Cardiac septum (tissue), 1 donor: ENCODE results near the gene STUB1. TPM values are rescaled to one million over a fixed set of nuclear protein-coding genes. Genes with fewer than 3 reads are reported as not detected.

Experiments
- DNase-seq: peaks from one replicate; pipeline ENCODE4 v3.0.0-alpha.2; 2020; ENCODE audit warnings: low spot score
- intact Hi-C: fragments of 100-400 bp; cut with DNase I; formaldehyde crosslinking; loops from one replicate; pipeline ENCODE4 v1.14.0; 2022
- long read RNA-seq: library from polyadenylated mRNA; unstranded; transcript quantifications from one replicate; pipeline ENCODE4 v2.0.0, GENCODE V29; 2021
- total RNA-seq: library from RNA; stranded (reverse); fragmentation: NEBNext Ultra II Directional; extraction: Animal tissue kit (Norgen Biotek cat#: 25700); gene quantifications from one replicate; pipeline ENCODE4 v1.2.1, GENCODE V29; 2021
- donor health status: DM: no; HTN: no; CAD: no.

Gene STUB1
- 110 TPM for total RNA-seq
- long read RNA-seq, transcript STUB1-201 (7 exons, 1,472 nt), result major isoform, 335 of 385 reads
- long read RNA-seq, partial matches to known transcripts, result 17 of 385 reads
- long read RNA-seq, other reads (novel, unspliced or antisense), result 28 of 385 reads

GRCh38 chr16:679814-680624 is at the start of gene STUB1:
STUB1 (plus strand) TSS chr16:680410; CDS start chr16:680526, 116 bp downstream.
- DNase-seq, result peak; percentile 94
- intact Hi-C loops, result no loop called here

- no peak for DNase-seq
- intact Hi-C loops, result no loop called here
These were observed 49.3 kb upstream of the STUB1 start, which contains the start of gene WFIKKN1 for GRCh38 chr16:630815-631405. WFIKKN1 (plus strand) TSS chr16:630985; CDS start chr16:631254, 269 bp downstream.

GRCh38 chr16:631808-632358 is 48.3 kb upstream of the STUB1 start:
- DNase-seq, result no peak
- intact Hi-C loops, result no loop called here

- intact Hi-C loops, result no loop called here
- no peak for DNase-seq
These were observed 47.5 kb upstream of the STUB1 start for GRCh38 chr16:632486-633335.

- intact Hi-C loops, result no loop called here
- no peak for DNase-seq
These were observed 46.7 kb upstream of the STUB1 start for GRCh38 chr16:633336-634050.

GRCh38 chr16:634051-634670 is 46.0 kb upstream of the STUB1 start:
- intact Hi-C loops, result no loop called here

GRCh38 chr16:634996-635395 is 45.2 kb upstream of the STUB1 start:
- intact Hi-C loops, result no loop called here
- DNase-seq, result no peak

More at GRCh38 chr16:634051-634670, 46.0 kb upstream of the STUB1 start:
- no peak for DNase-seq

GRCh38 chr16:635573-636205 is 44.5 kb upstream of the STUB1 start:
- intact Hi-C loops, result no loop called here

GRCh38 chr16:636206-637080 is 43.8 kb upstream of the STUB1 start, which contains the start of gene METTL26:
METTL26 (minus strand) TSS chr16:636305; CDS start chr16:636290, 15 bp downstream.
- DNase-seq, result peak; percentile 97
- intact Hi-C loops, result no loop called here

More at GRCh38 chr16:635573-636205, 44.5 kb upstream of the STUB1 start:
- DNase-seq, result no peak

- DNase-seq, result peak; percentile 96
- intact Hi-C loops, result no loop called here
These were observed 42.9 kb upstream of the STUB1 start for GRCh38 chr16:637081-638018.

GRCh38 chr16:638034-638543 is 42.1 kb upstream of the STUB1 start:
- intact Hi-C loops, result no loop called here
- DNase-seq, result no peak

- intact Hi-C loops, result no loop called here
- no peak for DNase-seq
These were observed 41.4 kb upstream of the STUB1 start for GRCh38 chr16:638836-639235.

GRCh38 chr16:640614-641013 is 39.6 kb upstream of the STUB1 start:
- intact Hi-C loops, result loop anchor here (2.0 to 5.0 kb wide), 2 partner anchors 20 to 53 kb away; no protein-coding TSS in a partner anchor
- DNase-seq, result no peak

GRCh38 chr16:641326-642188 is 38.7 kb upstream of the STUB1 start, which contains the start of gene MCRIP2:
MCRIP2 (plus strand) TSS chr16:641828; CDS start chr16:641992, 164 bp downstream.
- intact Hi-C loops, result loop anchor here (2.0 to 5.0 kb wide), 2 partner anchors 19 to 54 kb away; no protein-coding TSS in a partner anchor
- DNase-seq, result peak; percentile 93
